ENCODE results near the gene PAQR5. TPM values are rescaled to one million over a fixed set of nuclear protein-coding genes. Genes with fewer than 3 reads are reported as not detected.
A peak's percentile ranks its signal among the peaks of the same experiment; 100 is the strongest.

Gene PAQR5
- total RNA-seq, 1 donor from 2014 or later = 0.15 TPM

GRCh38 chr15:69412274-69412673 lies 113.6 kb downstream of the PAQR5 start:
- no peak overlapping the region for H3K4me3 Mint-ChIP-seq (ENCODE audit: unreplicated experiment)
- peaks cover 4% of the 10 kb centered on the region for H3K36me3 Mint-ChIP-seq (ENCODE audit: low read depth, unreplicated experiment)
- peaks cover 2% of the 10 kb centered on the region for H3K4me1 Mint-ChIP-seq (ENCODE audit: unreplicated experiment)
- H3K27ac Mint-ChIP-seq (ENCODE audit: unreplicated experiment) = no peak overlapping the region
- no peak for TF ChIP-seq CTCF (IDR thresholded peaks at IDR 0.05; ENCODE audit: unreplicated experiment)
- no peak for DNase-seq (ENCODE audit: low spot score)
- no peaks in the 10 kb centered on the region for H3K9me3 Mint-ChIP-seq (ENCODE audit: unreplicated experiment)
- no peaks in the 10 kb centered on the region for H3K27me3 Mint-ChIP-seq (ENCODE audit: unreplicated experiment)

GRCh38 chr15:69412701-69413100 lies 114.0 kb downstream of the PAQR5 start:
- no peak overlapping the region for H3K4me3 Mint-ChIP-seq (ENCODE audit: unreplicated experiment)
- DNase-seq (ENCODE audit: low spot score) = no peak
- H3K27ac Mint-ChIP-seq (ENCODE audit: unreplicated experiment) = no peak overlapping the region
- H3K9me3 Mint-ChIP-seq (ENCODE audit: unreplicated experiment) = no peaks in the 10 kb centered on the region
- no peak for TF ChIP-seq CTCF (IDR thresholded peaks at IDR 0.05; ENCODE audit: unreplicated experiment)
- H3K36me3 Mint-ChIP-seq (ENCODE audit: low read depth, unreplicated experiment) = peaks cover 4% of the 10 kb centered on the region
- H3K4me1 Mint-ChIP-seq (ENCODE audit: unreplicated experiment) = peaks cover 2% of the 10 kb centered on the region
- H3K27me3 Mint-ChIP-seq (ENCODE audit: unreplicated experiment) = no peaks in the 10 kb centered on the region

- H3K4me3 Mint-ChIP-seq (ENCODE audit: unreplicated experiment) = peak within 1 kb of the TSS; percentile 90
- peaks cover 2% of the 10 kb centered on the region for H3K4me1 Mint-ChIP-seq (ENCODE audit: unreplicated experiment)
- no peaks in the 10 kb centered on the region for H3K9me3 Mint-ChIP-seq (ENCODE audit: unreplicated experiment)
- peaks cover 4% of the 10 kb centered on the region for H3K36me3 Mint-ChIP-seq (ENCODE audit: low read depth, unreplicated experiment)
- peak; percentile 80 for DNase-seq (ENCODE audit: low spot score)
- no peak for TF ChIP-seq CTCF (IDR thresholded peaks at IDR 0.05; ENCODE audit: unreplicated experiment)
- no peak within 1 kb of the TSS for H3K27ac Mint-ChIP-seq (ENCODE audit: unreplicated experiment)
- H3K27me3 Mint-ChIP-seq (ENCODE audit: unreplicated experiment) = no peaks in the 10 kb centered on the region
These were observed 115.3 kb downstream of the PAQR5 start, which contains the start of gene KIF23 for GRCh38 chr15:69413822-69414700. Gene KIF23 (plus strand): TSS chr15:69414349. CDS start chr15:69414466, 117 bp downstream.

GRCh38 chr15:69414701-69415167 lies 116.0 kb downstream of the PAQR5 start:
- Mint-ChIP-seq H3K4me1 (ENCODE audit: unreplicated experiment) (peaks cover 2% of the 10 kb centered on the region), H3K27me3 (ENCODE audit: unreplicated experiment) (no peaks in the 10 kb centered on the region), H3K36me3 (ENCODE audit: low read depth, unreplicated experiment) (peaks cover 4% of the 10 kb centered on the region), H3K9me3 (ENCODE audit: unreplicated experiment) (no peaks in the 10 kb centered on the region), H3K27ac (ENCODE audit: unreplicated experiment) (no peak overlapping the region), H3K4me3 (ENCODE audit: unreplicated experiment) (peak overlapping the region; percentile 87)
- DNase-seq (ENCODE audit: low spot score) = peak; percentile 53
- TF ChIP-seq CTCF (IDR thresholded peaks at IDR 0.05; ENCODE audit: unreplicated experiment) = no peak

GRCh38 chr15:69415381-69415780 lies 116.7 kb downstream of the PAQR5 start:
- peak overlapping the region; percentile 12 for H3K27ac Mint-ChIP-seq (ENCODE audit: unreplicated experiment)
- H3K36me3 Mint-ChIP-seq (ENCODE audit: low read depth, unreplicated experiment) = peaks cover 4% of the 10 kb centered on the region
- H3K27me3 Mint-ChIP-seq (ENCODE audit: unreplicated experiment) = no peaks in the 10 kb centered on the region
- DNase-seq (ENCODE audit: low spot score) = no peak
- peak overlapping the region; percentile 68 for H3K4me3 Mint-ChIP-seq (ENCODE audit: unreplicated experiment)
- H3K4me1 Mint-ChIP-seq (ENCODE audit: unreplicated experiment) = peaks cover 2% of the 10 kb centered on the region
- TF ChIP-seq CTCF (IDR thresholded peaks at IDR 0.05; ENCODE audit: unreplicated experiment) = no peak
- no peaks in the 10 kb centered on the region for H3K9me3 Mint-ChIP-seq (ENCODE audit: unreplicated experiment)

All from endothelial cell (in vitro differentiated cells).